Common myeloid progenitor, CD34-positive (primary cell): ENCODE data around the gene FOXL1.

Source experiments
- CTCF ChIA-PET: fragments of 350-600 bp; sonication (Branson Sonifier 250); formaldehyde crosslinking; loops from one replicate; lab custom pipeline; 2021; ENCODE audit warnings: antibody characterized with exemption; lab: Charles Lee
- POLR2A ChIA-PET: fragments of 350-600 bp; sonication (Branson Sonifier 250); formaldehyde crosslinking; loops from one replicate; lab custom pipeline; 2021; ENCODE audit warnings: antibody characterized with exemption; lab: Charles Lee
- DNase-seq, 3 donors: peaks; one replicate each; pipeline versions ENCODE4 v3.0.0 to v3.0.0-alpha.2; 2013
- H3K27ac ChIP-seq, 2 experiments: 1 replicate in 1 of 2; 2 replicates in 1 of 2; pipeline ENCODE4 v1.7.0; 2013; ENCODE audit warnings: inconsistent platforms in 2 of 2, low read length in 2 of 2, mild to moderate bottlenecking in 2 of 2, low read depth in 1 of 2, moderate library complexity in 1 of 2; ENCODE audit not compliant: severe bottlenecking in 2 of 2, insufficient read depth in 1 of 2, poor library complexity in 1 of 2
- H3K27me3 ChIP-seq, 5 experiments: replicated peaks in 2 of 5; 1 replicate in 3 of 5; 2 replicates in 2 of 5; pipeline versions ENCODE4 v1.6.1 to v1.7.0; 2013; ENCODE audit warnings: low read length in 4 of 5, mild to moderate bottlenecking in 2 of 5, moderate library complexity in 2 of 5, inconsistent platforms in 1 of 5; ENCODE audit not compliant: insufficient read depth in 5 of 5, control insufficient read depth in 4 of 5
- H3K36me3 ChIP-seq, 4 experiments: 1 replicate in 2 of 4; 2 replicates in 2 of 4; pipeline versions ENCODE4 v1.6.1 to v1.7.0; 2013; ENCODE audit warnings: low read length in 3 of 4, control low read depth in 1 of 4, mild to moderate bottlenecking in 1 of 4; ENCODE audit not compliant: control insufficient read depth in 4 of 4, insufficient read depth in 4 of 4
- H3K4me1 ChIP-seq, 4 experiments: 1 replicate in 3 of 4; 2 replicates in 1 of 4; pipeline versions ENCODE4 v1.6.1 to v1.7.1; 2013; ENCODE audit warnings: low read length in 3 of 4, mild to moderate bottlenecking in 3 of 4, control low read depth in 1 of 4, inconsistent platforms in 1 of 4, moderate library complexity in 1 of 4; ENCODE audit not compliant: control insufficient read depth in 4 of 4, insufficient read depth in 4 of 4; ENCODE audit errors: control extremely low read depth in 1 of 4
- H3K4me3 ChIP-seq, 7 experiments: 1 replicate in 4 of 7; 2 replicates in 3 of 7; pipeline versions ENCODE4 v1.5.1 to v1.7.0; 2013; ENCODE audit warnings: mild to moderate bottlenecking in 7 of 7, low read length in 6 of 7, moderate library complexity in 6 of 7, inconsistent platforms in 2 of 7, low read depth in 2 of 7, control low read depth in 1 of 7; ENCODE audit not compliant: insufficient read depth in 4 of 7, control insufficient read depth in 1 of 7; ENCODE audit errors: extremely low read depth in 1 of 7
- H3K9me3 ChIP-seq, 5 experiments: 1 replicate in 4 of 5; 2 replicates in 1 of 5; pipeline versions ENCODE4 v1.6.1 to v1.7.1; 2013; ENCODE audit warnings: low read length in 4 of 5, mild to moderate bottlenecking in 2 of 5, inconsistent platforms in 1 of 5, low read depth in 1 of 5, moderate library complexity in 1 of 5; ENCODE audit not compliant: control insufficient read depth in 4 of 5, insufficient read depth in 2 of 5; ENCODE audit errors: control extremely low read depth in 1 of 5
- WGBS: methylation state at CpG from one replicate; pipeline ENCODE4 v1.1.5; 2013; ENCODE audit not compliant: insufficient coverage; 5-methylcytosine and 5-hydroxymethylcytosine counted together

Gene FOXL1

DNA sequence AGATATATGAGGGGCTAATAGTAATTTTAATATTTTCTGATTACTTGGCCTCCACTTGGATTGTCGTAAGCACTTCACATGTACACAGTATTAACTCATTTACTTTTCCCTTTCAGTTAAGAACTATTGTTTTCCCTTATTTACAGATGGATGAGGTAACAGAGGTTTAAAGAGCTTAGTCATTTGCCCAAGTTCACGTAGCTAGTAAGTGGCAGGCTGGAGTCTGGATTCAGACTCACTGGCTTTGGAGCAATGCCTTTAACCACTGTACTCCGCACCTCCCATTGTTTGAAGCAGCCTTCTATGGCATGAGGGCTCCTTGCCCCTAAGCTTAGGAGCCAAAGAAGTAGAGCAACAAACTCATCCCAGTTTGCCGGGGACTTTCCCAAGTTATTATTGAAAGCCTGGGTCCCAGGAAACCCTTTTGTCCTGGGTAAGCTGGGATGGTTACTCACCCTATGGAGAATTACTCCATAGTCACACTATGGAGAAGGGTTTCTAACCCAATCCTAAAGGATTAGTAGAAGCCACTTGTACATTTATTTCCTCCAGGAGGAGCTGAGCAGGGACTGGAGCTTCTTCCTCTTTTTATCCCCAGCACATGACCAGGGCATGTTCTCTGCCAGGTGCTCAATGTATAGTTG is 12.3 kb downstream of the FOXL1 start:
- Histone ChIP-seq H3K27me3 (peaks cover 0 to 70% (median 15%) of the 10 kb centered on the region in 5 experiments), H3K36me3 (no peaks in the 10 kb centered on the region), H3K27ac (no peak overlapping the region), H3K4me1 (no peaks in the 10 kb centered on the region), H3K9me3 (no peaks in the 10 kb centered on the region), H3K4me3 (no peak overlapping the region)
- DNase-seq, result no peak
- 79% methylated on average over 2 of the region's 4 CpGs for WGBS
- CTCF ChIA-PET, result no interaction called here
- POLR2A ChIA-PET, result no interaction called here

DNA sequence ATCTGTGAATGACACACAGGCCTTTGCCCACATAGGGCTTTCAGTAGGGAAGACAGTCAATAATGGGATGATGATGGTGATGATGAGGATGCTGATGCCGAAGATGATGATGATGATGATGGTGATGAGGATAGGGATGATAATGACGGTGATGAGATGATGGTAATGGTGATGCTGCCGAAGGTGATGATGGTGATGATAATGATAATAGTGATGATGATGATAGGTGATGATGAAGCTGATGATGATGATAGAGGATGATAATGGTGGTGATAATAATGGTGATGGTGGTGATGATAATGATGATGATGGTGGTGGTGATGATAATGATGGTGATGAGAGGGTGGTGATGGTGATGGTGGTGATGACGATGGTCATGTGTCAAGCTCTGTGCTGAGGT is 12.9 kb downstream of the FOXL1 start:
- ChIA-PET CTCF (no interaction called here), POLR2A (no interaction called here)
- H3K9me3 ChIP-seq, result no peaks in the 10 kb centered on the region
- no peak overlapping the region for H3K4me3 ChIP-seq
- WGBS, result 98% methylated on average over 4 of the region's 4 CpGs
- no peaks in the 10 kb centered on the region for H3K4me1 ChIP-seq
- DNase-seq, result no peak
- no peak overlapping the region for H3K27ac ChIP-seq
- H3K36me3 ChIP-seq, result no peaks in the 10 kb centered on the region
- peaks cover 0 to 71% (median 15%) of the 10 kb centered on the region in 5 experiments for H3K27me3 ChIP-seq

DNA sequence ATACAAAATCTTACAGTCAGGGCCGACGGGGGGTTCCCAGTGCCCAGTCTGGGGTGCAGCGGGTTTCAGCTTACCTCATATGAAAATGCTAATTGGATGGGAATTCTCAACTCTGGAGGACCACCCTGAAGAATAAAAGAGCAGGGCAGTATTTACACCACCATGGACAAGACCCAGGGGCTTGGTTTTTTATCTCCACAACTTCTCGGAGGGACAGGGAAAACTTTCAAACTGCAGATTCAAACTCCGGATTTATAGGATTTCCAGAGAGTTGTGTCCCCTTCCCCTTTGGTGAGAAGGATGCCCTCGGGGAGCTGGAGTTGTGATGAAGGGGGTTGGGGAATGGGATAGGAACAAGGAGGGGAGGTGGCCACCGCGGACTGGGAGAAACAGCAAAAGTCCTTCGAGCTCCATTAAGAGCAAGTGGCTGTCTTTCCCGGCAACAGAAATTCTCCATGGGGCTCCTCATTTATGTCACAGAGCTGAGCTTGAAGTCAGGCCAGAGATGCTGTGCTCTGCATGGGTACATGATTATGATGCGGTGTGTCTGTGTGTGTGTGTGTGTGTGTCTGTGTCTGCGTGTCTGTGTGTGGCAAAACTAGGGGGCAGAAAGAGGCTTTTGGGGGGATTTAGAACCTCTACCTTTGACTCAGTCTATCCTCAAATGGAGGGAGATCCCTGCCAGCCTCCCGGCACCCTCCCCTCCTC is 15.7 kb downstream of the FOXL1 start:
- 78% methylated on average over 5 of the region's 13 CpGs for WGBS
- no peak overlapping the region for H3K27ac ChIP-seq
- ChIA-PET CTCF (interaction anchor here (0.9 kb wide), 1 partner anchor 10 kb away, joined by 3 read pairs; no protein-coding TSS in a partner anchor), POLR2A (no interaction called here)
- peaks cover 2 to 71% (median 15%) of the 10 kb centered on the region in 5 experiments for H3K27me3 ChIP-seq
- H3K36me3 ChIP-seq, result no peaks in the 10 kb centered on the region
- H3K9me3 ChIP-seq, result no peaks in the 10 kb centered on the region
- no peak for DNase-seq
- no peak overlapping the region for H3K4me3 ChIP-seq
- H3K4me1 ChIP-seq, result peaks cover 0 to 7% (median 3%) of the 10 kb centered on the region in 4 experiments

DNA sequence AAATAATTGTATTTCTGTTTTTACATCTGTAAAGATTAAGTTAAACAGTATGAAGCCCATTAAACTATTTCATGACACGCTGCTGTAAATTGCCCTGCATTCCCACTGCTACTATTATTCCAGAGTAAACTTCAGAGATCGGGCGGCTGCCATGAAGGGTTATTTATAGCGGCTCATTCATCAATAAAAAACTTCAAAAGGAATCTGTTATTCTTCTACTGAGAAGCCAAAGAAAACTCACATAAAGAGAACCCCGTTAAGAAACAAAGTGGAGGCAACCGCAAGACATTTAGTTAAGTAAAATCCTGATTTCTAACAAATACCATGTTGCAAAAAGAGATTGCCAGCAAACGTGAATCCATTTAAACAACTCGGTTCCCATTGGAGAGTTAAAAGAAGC is 16.4 kb downstream of the FOXL1 start:
- H3K36me3 ChIP-seq, result no peaks in the 10 kb centered on the region
- peaks cover 2 to 65% (median 12%) of the 10 kb centered on the region in 5 experiments for H3K27me3 ChIP-seq
- no peak overlapping the region for H3K4me3 ChIP-seq
- POLR2A ChIA-PET, result no interaction called here
- peaks cover 0 to 12% (median 4%) of the 10 kb centered on the region in 4 experiments for H3K4me1 ChIP-seq
- no peak overlapping the region for H3K27ac ChIP-seq
- no peak for DNase-seq
- 88% methylated on average over 5 of the region's 8 CpGs for WGBS
- no peaks in the 10 kb centered on the region for H3K9me3 ChIP-seq
- CTCF ChIA-PET, result no interaction called here

DNA sequence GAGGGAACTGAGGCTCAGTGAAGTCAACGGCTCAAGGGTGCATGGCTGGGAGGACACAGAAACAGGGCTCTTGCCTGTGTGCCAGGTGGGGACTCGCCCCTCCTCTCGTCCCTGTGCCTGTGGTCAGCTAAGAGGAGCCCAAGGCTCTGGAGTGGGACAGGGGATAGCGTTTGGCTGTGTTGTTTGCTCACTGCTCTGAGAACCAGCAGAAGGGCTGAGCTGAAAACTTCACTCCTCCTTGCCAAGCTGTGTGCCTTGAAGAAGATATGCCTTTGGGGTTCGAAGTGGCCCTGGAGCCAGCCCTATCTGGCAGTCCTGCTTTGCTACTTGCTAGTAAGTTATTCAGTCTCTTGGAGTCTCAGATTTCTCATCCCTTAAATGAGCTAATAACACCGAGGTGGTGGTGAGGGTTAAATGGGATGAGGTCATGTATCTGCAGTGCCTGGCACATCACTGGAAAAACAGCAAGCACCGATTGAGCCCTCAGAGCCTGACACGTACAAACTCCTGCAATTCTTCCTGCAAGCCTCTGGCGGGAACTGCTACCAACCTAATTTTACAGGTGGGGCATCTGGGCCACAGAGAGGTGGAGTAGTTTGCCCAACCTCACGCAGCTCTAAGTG is 17.7 kb downstream of the FOXL1 start:
- DNase-seq, result no peak
- Histone ChIP-seq H3K4me3 (no peak overlapping the region), H3K27ac (no peak overlapping the region), H3K36me3 (no peaks in the 10 kb centered on the region), H3K9me3 (no peaks in the 10 kb centered on the region), H3K4me1 (peaks cover 0 to 15% (median 4%) of the 10 kb centered on the region in 4 experiments), H3K27me3 (peaks cover 2 to 53% (median 12%) of the 10 kb centered on the region in 5 experiments)
- CTCF ChIA-PET, result no interaction called here
- POLR2A ChIA-PET, result no interaction called here
- WGBS, result 90% methylated on average over 7 of the region's 10 CpGs

DNA sequence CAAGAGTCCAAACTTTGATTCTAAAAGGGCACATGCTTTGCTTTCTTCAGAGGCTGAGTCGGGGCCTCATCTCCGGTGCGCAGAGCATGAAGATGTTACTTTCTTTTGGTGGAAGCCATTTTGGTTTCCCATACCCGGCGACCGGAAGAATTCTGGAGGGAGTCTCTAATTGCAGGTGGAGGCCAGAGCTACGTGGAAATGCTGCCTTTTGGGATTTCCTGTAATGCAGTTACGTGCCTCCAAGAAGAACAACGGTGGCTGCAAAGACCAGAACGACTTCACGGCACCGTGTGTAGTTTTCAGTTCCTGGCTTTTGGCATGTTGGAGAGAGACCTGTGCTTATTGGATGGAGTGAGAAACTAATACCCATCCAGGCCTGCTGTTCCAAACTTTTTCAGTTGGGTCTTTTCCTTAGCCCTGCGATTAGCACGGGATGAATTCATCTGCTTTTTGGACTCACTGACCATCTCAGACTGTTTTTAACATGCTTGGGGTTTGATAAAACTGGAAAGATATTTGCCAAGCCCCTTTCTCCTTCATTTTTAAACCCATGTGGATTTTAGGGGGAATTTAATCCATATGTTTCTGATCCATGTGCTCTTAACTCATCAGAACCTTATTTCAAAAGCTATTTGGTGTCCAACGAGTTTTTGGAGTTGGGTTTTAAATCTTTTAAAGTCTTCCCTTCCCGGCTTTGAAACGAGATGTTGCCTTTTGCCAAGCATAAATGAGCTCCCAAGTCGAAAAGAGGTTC is 19.0 kb downstream of the FOXL1 start:
- WGBS, result 100% methylated on average over 12 of the region's 18 CpGs
- CTCF ChIA-PET, result no interaction called here

More for the DNA sequence above, 19.0 kb downstream of the FOXL1 start:
- no peak overlapping the region for H3K27ac ChIP-seq
- peaks cover 0 to 15% (median 4%) of the 10 kb centered on the region in 4 experiments for H3K4me1 ChIP-seq
- H3K4me3 ChIP-seq, result no peak overlapping the region
- no peaks in the 10 kb centered on the region for H3K9me3 ChIP-seq
- no peaks in the 10 kb centered on the region for H3K36me3 ChIP-seq
- H3K27me3 ChIP-seq, result peaks cover 2 to 43% (median 11%) of the 10 kb centered on the region in 5 experiments
- POLR2A ChIA-PET, result no interaction called here
- DNase-seq, result no peak
